Measurements from ENCODE around the gene KIAA1671.

KIAA1671 gene

DNA sequence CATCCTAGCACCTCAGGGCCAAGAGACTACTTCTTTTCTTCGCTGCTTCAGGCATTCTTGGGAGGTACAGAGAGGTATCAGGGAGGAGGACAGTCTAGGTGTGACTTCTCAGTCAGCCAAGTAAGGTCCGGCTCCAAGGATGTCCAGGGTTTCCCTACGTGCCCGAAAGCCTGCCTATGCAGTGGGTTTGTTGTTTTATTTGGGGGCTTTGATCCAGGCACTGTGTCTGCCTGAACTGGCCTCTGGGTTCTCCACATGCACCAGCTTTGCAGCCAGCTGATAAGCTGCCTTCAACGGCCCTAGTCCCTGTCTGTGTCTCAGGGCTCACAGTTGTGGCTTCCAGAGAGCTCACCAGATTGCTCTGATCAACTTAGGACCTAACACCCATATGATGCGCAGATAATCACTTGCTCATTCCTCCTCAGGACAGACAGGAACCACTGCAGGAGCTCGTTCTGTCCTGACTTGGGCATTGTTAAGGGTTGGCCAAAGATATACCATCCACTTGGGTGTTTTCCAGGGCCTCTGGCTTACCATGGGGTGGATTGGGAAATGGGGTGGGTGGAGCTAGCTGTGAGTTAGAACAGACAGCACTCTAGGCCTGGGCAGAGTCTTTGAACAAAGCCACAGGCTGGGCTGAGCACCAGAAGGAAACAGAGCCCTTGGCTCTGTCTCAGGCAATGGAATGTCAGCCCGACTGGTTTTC is 201.6 kb downstream of the KIAA1671 start:
- no peak for DNase-seq

DNA sequence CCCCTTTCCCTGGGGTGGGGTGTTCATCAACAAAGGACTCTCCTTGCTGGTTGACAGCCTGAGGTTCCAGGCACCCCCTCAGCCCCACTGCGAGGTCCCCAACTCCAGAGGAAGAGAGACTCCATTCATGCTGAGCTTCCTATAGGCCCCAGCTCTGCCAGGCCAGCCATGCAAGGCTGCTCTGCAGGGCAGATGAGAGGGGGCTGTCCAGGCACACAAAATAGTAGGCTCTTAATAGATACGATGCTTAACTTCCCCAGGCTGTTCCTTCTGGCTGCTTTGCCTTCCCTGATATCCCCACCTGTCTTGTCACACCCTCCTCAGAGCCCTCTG is 202.1 kb downstream of the KIAA1671 start:
- no peak for DNase-seq

DNA sequence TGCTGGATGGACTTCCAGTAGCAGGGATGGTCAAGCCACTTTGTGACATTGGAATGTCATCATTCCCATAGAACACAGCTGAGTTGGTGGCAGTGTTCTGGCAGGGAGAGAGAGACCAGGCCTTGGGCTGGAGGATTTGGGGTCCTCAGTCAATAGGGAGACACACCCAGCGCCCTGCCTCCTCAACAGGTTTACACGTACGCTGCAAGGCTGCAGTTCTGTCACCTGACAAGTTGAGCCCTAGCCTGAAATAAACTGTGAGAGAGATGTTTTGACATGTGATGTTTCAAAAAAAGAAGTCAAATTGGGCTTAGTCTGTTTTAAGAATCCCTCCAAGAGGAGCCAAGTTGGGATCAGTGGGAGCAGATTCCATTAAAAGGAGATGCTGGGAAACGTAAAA is 204.2 kb downstream of the KIAA1671 start:
- DNase-seq, result no peak

DNA sequence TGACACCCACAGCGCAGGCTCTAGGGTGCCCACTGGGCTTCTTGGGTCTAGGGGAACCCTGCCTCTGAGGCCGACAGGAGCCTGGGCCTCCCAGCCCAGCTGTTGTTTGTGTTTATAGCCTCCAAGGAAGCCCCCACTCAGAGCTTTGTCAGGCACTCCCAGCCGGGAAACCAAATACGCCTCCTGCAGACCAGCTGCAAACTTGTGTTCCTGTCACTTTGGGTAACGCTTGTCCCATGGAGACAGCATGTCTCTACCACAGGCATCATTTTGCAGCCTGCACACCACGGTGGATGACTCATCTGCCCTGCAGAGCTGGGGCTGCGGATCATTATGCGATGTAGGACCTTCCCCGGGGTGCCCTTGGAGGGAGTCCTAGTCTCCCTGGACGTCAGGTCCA is 206.5 kb downstream of the KIAA1671 start:
- DNase-seq, result no peak

DNA sequence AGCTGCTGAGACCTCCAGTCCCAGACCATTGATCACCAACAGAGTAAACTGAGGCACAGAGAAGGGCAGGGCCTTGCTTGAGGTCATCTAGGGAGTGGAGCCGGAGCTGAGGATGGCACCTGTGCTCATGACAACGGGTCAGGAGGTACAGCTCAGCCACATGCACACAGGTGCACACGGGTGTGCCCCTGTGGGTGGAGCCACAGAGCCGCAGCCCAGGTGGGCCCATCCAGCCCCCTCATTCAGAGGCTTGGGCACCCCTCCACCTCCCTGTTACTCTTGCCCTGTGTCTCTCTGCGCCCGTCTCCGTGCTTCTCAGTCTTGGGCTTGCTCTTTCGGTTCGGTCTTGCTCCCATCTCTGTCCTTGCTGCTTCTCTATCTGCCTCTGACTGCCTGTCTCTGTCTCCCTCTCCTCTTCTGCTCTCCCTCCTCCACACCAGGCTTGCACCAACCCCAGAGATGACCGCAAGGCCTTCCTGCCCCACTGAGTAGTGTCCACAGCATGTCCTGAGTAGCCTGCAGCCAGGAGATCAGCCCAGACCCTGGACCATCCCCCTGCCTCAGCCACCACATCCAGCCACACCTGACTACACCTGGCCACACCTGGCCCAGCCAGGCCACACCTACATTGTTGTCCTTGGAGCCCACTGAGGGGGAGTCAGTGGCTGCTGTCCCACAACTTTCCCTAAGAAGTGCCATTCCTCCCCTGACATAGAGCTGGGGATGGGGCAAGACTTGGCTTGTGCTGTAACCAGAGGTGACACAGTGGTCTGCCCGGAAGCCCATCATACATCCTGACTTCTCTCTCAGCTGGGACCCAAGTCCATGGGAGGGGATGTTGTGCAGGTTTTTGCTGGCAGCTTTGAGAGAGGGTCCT is 207.8 kb downstream of the KIAA1671 start:
- DNase-seq, result no peak

DNA sequence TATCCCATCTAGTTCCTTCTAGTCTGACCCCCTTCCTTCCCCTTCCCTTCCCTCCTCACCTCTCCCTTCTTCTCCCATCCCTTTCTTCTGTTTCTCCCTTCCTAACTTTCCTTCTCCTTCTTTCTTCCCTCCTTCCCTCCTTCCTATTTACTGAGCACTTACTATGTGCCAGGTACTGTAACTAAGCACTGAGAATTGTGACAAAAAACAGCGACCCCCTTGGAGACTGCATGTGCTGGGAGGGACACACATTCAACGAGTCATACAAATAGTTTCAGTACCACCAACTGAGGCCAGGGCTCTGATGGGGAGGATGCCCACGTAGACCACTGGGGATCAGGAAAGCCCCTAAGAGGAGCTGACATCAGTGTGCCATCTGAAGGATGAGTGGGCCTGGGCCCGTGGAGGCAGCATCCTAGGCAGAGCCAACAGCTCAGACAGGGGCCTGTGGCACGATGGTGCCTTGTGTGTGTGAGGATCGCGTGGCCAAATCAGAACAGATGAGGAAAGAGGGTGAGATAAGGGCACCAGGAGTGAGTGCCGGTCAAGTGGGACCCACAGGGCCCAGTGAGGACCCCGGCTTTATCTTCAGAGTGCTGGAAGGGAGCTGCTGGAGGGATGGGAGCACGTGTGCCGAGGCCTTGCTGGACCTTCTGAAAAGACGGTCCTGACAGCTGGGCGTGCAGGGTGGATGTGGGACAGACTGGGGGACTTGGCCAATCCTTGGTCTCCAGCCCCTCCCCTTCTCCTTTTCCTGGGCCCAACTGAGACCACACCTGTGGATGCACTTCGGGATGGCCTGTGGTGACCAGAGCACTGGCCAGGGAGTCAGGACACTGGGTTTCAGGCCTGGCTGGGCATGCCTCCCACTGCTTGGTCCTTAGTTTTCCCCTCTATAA is 208.8 kb downstream of the KIAA1671 start:
- DNase-seq, result no peak

DNA sequence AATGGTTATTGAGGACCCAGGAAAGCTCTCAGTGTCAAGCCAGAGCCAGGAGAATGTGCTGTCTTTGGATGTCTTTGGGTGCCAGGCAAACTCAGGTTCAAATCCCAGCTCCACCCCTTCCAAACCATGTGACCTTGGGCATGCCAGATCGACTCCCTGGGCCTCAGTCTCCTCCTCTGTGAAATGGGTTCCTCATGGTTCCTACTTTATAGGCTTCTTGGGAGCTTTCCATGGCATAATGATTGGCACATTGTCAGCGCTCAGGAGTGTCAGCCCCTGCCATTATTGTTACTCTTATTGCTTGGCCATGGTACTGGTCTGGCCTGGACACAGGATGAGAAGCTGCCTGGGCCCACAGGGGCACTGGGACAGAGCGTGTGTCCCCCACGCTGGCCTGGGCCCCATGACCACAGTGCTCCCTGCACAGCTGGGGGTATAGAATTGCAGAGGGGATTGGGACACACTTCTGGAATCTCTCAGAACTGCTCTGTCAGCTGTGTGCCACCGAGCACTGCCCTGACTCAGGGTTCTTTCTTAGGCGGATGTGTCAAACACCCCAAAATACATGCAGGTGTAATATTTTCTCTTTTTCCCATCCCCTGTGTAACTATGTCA is 209.5 kb downstream of the KIAA1671 start:
- DNase-seq, result no peak

DNA sequence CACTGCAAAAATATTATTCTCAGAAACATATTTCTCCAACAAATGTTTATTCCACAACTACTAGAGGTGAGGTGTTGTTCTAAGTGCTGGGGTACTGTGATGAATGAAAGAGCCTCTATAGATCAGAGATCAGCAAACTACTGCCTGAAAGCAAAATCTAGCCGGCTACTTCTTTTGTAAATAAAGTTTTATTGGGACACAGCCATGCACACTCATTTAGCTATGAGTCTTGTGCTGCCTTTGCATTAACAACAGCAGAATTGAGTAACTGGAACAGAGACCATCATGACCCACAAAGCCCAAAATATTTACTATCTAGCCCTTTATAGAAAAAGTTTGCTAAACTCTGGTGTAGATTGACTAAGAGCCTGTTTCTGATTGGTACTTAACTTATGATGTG is 210.0 kb downstream of the KIAA1671 start:
- no peak for DNase-seq

DNA sequence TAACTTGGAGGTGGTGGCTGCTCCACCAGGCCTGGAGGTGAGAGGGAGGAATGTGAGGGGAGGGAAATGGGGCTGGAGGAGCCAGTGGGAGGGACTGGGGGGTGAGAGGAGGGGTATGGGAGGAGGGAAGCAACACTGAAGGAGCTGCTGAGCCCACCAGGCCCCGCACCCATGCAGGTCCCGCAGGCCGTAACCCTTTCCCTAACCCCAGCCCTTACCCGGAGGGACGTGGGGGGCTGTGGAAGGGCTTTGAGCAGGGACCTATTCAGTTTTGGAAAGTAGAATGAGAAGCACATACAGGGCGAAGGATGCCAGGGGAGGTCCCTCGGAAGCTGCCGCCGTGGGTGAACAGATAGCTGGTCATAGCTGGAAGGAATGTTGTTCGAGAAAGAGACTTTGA is 213.3 kb downstream of the KIAA1671 start:
- DNase-seq, result no peak

DNA sequence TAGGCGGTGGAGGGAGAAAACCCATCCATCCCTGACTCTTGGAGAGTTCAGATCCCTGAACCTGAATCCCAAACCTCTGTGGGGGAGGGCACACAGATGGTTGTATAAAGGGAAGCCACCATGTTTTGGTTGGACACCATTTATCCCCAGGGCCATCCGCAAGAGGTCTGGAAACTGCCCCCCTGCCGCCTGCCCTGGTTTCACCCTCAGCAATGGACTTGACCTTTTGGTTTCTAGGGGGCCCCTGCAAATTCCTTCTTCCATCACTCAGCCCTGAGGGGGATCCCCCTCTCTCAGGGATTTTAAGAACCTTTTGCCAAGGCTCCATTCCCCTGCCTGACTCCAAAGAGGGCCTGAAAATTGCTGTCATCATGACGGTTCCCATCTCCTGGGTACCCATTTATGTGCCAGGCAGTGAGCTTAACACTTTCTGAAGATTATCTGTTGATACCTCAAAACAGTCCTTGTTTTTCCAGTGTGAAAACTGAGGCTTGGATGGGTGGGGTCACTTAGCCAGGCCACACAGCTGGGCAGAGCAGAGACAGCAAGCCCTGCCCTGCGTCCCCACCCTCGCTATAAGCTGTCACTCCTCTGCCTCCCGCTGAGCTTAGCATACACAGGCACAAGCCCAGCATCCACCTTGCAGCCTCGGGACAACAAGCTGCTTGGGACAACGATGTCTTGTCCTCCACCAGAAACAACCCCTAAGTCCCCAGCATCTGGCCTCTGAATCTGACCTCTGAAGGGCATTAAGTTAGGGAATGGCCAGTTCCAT is 213.9 kb downstream of the KIAA1671 start:
- no peak for DNase-seq

DNA sequence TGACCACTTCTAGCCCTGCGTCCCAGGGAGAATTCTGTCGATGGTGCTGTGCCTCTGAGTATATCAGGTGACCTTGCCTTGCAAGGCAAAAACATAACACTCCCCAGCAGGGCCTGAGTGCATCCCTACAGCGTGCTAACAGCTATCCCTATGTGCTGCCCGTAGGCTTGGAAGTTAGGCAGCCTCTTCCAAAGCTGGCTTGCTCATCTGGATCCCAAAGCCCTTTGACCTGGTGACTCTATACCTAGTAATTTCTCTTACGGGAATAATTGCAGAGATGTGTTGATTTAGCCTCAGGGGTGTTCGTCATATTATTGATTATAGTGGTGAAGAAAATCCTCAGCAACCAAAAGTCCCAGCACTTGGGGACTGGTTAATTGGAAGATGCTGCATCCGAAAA is 214.6 kb downstream of the KIAA1671 start:
- no peak for DNase-seq

DNA sequence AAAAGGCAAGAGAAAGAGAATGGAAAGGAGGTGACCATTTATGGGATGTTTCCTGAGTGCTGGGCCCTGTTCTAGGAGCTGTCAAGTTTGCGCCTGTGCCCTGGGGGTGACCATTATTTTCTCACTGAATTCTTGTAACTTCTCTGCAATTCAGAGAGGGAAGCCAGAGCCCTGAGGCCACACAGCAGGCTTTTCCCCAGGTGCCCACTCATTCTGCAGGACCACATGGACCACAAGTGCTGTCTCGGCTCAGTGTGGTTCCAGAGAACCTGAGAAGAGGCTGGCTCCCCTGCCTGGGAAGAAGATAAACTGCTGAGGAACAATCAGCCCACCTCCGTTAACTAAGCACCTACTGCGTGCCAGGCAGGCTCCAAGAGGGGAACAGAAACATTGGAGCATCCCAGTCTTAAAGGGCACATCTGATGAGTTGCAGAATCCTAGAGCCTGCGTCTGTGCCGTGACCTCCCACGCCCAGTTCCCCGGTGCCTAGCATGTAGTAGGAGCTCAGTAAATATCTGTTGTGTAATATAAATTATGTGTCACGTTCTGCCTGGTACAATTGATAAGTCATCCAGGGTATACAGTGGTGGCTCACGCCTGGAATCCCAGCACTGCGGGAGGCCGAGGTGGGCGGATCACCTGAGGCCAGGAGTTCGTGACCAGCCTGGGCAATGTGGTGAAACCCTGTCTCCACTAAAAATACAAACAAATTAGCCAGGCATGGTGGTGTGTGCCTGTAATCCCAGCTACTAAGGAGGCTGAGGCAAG is 215.5 kb downstream of the KIAA1671 start:
- DNase-seq, result no peak

DNA sequence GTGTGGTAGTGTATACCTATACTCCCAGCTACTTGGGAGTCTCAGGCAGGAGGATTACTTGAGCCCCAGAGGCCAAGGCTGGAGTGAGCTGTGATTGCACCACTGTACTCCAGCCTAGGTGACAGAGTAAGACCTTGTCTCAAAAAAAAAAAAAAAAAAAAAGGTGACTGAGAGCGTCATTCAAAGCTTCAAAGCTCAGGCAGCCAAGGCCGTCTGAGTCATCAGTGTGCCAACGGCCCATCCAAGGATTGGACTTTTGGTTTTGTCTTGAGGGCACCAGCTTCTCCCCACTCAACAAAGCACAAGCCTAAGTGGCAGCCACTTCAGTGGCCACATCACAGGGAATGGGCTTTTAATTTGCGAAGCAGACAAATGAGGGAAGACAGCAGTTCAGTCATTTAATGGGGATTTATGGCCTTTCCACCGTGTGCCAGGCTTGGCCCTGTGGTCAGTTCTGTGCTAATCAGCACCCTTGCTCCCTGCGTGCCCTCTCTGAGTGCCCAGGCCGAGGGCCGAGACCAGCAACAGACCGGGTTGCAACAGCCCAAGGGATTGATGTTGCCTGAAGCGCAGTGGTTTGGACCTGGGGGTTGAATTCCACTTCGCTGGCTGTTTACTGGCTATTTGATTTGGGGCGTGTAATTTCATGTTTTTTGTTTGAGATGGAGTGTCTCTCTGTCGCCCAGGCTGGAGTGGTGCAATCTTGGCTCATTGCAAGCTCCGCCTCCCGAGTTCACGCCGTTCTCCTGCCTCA is 216.9 kb downstream of the KIAA1671 start:
- DNase-seq, result no peak

DNA sequence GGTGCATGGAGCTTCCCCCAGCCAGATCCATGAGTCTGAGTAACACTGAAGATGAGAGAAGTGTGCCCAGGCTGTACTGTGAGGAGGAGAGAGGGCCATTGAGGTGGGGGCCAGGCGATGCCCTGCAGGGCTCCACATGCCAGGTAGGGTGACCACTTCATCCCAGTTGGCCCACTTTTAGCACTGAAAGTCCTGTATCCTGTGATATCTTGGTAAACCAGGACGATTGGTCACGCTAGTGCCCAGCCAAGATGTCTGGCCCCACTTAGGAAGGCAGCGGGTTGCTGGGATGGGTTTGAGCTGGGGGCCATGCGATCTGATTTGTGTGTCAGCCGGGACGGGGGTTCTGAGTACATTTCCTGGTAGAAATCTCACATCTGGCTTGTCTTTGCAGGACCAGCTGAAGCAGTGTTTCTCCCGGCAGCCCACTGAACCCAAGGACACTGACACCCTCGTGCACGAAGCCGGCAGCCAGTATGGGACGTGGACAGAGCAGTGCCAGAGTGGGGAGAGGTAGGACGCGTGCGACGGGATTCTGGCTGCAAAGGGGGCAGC is 218.0 kb downstream of the KIAA1671 start:
- DNase-seq, result no peak

DNA sequence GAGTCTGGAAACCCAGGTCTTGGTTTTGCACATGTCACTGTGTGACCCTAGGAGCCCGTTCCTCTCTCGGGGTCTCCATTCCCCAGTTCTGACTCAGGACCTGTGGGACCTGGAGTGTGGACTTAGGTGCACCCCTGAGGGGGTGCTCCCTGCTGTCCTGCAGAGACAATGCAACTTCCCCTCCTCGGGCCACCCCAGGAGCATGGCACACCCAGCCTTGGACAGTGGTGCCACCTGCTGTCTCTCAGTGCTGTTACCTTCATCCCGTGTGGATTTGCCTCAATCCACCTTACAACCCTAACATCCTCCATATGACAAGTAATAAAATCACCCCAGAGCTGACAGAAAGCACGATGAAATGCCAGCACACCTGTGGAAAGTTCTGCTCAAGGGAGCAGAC is 219.6 kb downstream of the KIAA1671 start:
- DNase-seq, result no peak

DNA sequence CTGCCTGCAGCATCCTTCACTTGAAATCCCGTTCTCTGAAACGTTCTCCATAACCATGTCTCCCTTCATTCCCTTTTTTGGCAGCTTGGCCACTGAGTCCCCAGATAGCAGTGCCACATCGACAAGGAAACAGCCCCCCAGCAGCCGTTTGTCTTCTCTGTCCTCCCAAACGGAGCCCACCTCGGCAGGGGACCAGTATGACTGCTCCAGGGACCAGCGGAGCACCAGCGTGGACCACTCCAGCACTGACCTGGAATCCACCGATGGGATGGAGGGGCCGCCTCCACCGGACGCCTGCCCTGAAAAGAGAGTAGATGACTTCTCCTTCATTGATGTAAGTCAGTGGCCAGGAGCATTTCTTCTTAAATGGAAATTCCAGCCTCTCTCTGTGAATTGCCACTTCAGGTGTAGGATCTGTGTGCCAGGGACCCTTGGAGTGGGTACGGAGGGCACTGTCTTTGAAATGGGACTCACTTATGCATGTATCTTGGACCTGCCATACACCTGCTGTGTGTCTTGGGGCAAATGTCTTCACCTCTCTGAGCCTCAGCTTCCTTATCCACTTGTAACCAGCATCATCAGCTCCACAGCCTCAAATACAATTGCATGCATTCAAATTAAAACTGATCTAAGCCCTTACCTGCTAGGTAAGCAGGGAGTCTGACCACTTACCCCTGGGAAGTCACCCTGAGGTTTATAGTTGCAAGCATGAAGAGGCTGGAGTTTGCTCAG is 221.8 kb downstream of the KIAA1671 start:
- DNase-seq, result no peak

DNA sequence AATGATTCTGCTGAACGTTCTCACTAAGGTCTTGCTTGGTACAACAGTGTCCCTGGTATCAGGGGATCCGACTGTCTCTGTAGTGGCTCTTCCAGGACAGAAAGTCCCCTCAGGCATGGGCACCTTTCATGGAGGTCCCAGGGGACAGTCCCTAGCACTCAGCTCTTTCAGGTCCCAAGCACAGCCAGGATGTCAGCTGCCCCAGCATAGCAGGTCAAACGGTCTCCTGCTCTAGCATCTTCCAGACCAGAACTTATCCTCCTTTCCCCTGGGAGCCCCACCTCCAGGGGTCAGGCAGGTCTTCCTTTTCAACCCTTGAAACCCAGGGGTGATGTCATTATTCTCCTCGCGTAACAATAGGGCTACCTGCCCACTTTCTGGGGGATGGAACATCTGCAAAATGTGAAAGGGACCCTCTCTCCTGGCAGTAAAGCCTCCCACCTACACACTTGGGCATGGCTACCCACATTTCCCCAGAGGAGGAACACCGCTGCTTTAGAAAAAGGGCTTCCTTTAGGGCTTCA is 222.4 kb downstream of the KIAA1671 start:
- DNase-seq, result no peak

DNA sequence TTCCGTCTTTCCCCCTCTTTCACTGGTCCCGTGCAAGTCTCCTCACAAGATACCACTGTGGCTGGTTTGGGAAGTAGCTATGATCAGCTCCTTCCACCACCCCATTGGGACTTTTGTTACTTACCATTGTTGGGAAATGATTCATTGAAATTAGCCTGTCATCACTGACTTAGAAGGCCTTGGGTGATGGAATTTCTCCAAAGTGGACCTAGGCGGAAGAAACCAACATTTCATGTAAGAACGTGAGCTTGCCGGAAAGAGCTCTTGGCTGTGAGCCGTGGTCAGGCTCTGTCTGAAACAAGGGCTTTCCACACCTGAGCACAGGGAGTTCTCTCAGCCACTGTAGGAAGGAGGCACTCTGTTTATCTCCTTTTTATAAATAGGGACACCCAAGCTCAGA is 223.7 kb downstream of the KIAA1671 start:
- no peak for DNase-seq

DNA sequence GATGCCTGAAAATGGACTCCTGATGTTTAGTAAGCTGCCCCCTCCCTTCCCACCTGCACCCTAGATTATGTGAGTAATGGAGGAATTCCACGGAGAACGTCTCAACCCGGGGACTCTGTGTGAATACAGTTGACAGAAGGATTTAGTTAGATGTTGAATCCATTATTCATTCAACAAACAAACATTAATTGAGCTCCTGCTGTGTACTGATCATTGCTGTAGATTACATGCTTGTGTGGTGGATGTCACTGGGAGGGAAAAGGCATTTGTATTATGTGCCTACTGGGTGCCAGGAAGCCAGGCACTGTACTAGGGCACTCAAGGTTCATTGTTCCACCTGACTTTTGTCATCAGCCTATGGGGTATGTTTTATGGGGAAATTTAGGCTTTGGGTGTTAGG is 224.3 kb downstream of the KIAA1671 start:
- DNase-seq, result no peak

Measured in amniotic stem cell (primary cell).